Myocyte (in vitro differentiated cells): ENCODE results near the gene MEX3C. TPM values are rescaled to one million over a fixed set of nuclear protein-coding genes. Genes with fewer than 3 reads are reported as not detected.

ENCODE experiments used
- total RNA-seq: library from RNA; depleted of rRNA; stranded (reverse); fragments of >200 nt; gene quantifications from 2 replicates; pipeline ENCODE4 v1.2.3, GENCODE V29; 2014

The MEX3C gene
- total RNA-seq, 1 donor from 2014 or later: 28.9 TPM

Other genes starting within 250 kb of the MEX3C start
- 3.2 and 3.5 TPM in 2 replicates for gene ELAC1, start 229.6 kb downstream of the MEX3C start, total RNA-seq
- 130 and 132 TPM in 2 replicates for gene SMAD4, start 167.5 kb downstream of the MEX3C start, total RNA-seq